HPDE6-E6E7 (cell line): Measurements from ENCODE around the gene POR.
"Not testable (repeated sequence)": the region's sequence is repeated elsewhere in the genome, so short reads cannot be mapped to it uniquely, and the experiment has no call there.

ENCODE experiments used
- DNase-seq: peaks from one replicate; pipeline ENCODE4 v3.0.0; 2011; ENCODE audit warnings: missing footprints; ENCODE audit errors: extremely low spot score

The POR gene

GRCh38 chr7:75991531-75992082, 76.7 kb downstream of the POR start:
- DNase-seq: no peak

- no peak for DNase-seq
Measured at GRCh38 chr7:75992083-75992755, 77.3 kb downstream of the POR start.

GRCh38 chr7:75993689-75994387, 78.9 kb downstream of the POR start:
- no peak for DNase-seq

GRCh38 chr7:75994388-75995051, 79.6 kb downstream of the POR start, which contains the start of gene TMEM120A:
Gene TMEM120A, minus strand, starts transcription at chr7:75994595. Its CDS starts 25 bp downstream, at chr7:75994570.
- peak; percentile 98 for DNase-seq

GRCh38 chr7:75995052-75995471, 80.1 kb downstream of the POR start:
- no peak for DNase-seq

- no peak for DNase-seq
Measured at GRCh38 chr7:75995996-75996395, 81.0 kb downstream of the POR start.

- no peak for DNase-seq
Measured at GRCh38 chr7:75996476-75996875, 81.5 kb downstream of the POR start.

GRCh38 chr7:75998038-75998437, 83.1 kb downstream of the POR start:
- DNase-seq: no peak

- DNase-seq: no peak
Measured at GRCh38 chr7:76000566-76000965, 85.6 kb downstream of the POR start.

- no peak for DNase-seq
Measured at GRCh38 chr7:76002139-76002538, 87.2 kb downstream of the POR start.

GRCh38 chr7:76002822-76003221, 87.9 kb downstream of the POR start:
- DNase-seq: no peak

GRCh38 chr7:76003351-76003750, 88.4 kb downstream of the POR start:
- DNase-seq: no peak

- DNase-seq: not testable (repeated sequence)
Measured at GRCh38 chr7:76005004-76005403, 90.0 kb downstream of the POR start.

- DNase-seq: no peak
Measured at GRCh38 chr7:76008156-76008687, 93.3 kb downstream of the POR start.

- no peak for DNase-seq
Measured at GRCh38 chr7:76009672-76010600, 95.0 kb downstream of the POR start.

GRCh38 chr7:76011442-76011861, 96.5 kb downstream of the POR start:
- DNase-seq: no peak

- DNase-seq: no peak
Measured at GRCh38 chr7:76016191-76016947, 101.4 kb downstream of the POR start.

GRCh38 chr7:76018520-76018919, 103.6 kb downstream of the POR start:
- DNase-seq: not testable (repeated sequence)

- peak; percentile 52 for DNase-seq
Measured at GRCh38 chr7:76020031-76020714, 105.2 kb downstream of the POR start.
